ENCODE data around the gene RTN4RL1.

- TF ChIP-seq CTCF (optimal IDR thresholded peaks at IDR 0.05 in 1 of 3, IDR thresholded peaks at IDR 0.05 in 1 of 3, conservative IDR thresholded peaks at IDR 0.05 in 1 of 3; ENCODE audit: extremely low read depth in 1 of 3, insufficient read depth in 2 of 3, low read length in 3 of 3) (no peak), EZH2 (IDR thresholded peaks at IDR 0.05; ENCODE audit: low read length) (no peak)
Observed at GRCh38 chr17:2023256-2023655, 1.9 kb downstream of the RTN4RL1 start.

Data from keratinocyte (primary cell).